ENCODE results near the gene C22orf23.

Gene C22orf23

GRCh38 chr22:37995460-37995859, 42.1 kb upstream of the C22orf23 start (continued):
- TF ChIP-seq ZNF580 (tag by site-specific recombination; IDR thresholded peaks at IDR 0.05) (no peak), SP7 (tag by site-specific recombination; IDR thresholded peaks at IDR 0.05) (no peak)

- ChIA-PET CTCF (interaction anchor here (0.6 to 1.2 kb wide), 3 partner anchors 29 to 178 kb away, joined by 3 to 4 read pairs (median 3); no protein-coding TSS in a partner anchor), POLR2A (interaction anchor here (0.6 kb wide), 1 partner anchor 35 kb away, joined by 4 read pairs; no protein-coding TSS in a partner anchor)
- H3K27ac ChIP-seq (ENCODE audit: extremely low read depth, low read depth, low read length) = no peak overlapping the region
- TF ChIP-seq ZNF211 (tag by site-specific recombination; IDR thresholded peaks at IDR 0.05; ENCODE audit: low read depth) = no peak
- no peak for TF ChIP-seq ZNF280C (tag by site-specific recombination; IDR thresholded peaks at IDR 0.05)
- TF ChIP-seq ZNF664 (tag by site-specific recombination; IDR thresholded peaks at IDR 0.05) = peak; percentile 60; the same call in 1 of the 2 replicates
- no peak for TF ChIP-seq ZNF324 (tag by site-specific recombination; IDR thresholded peaks at IDR 0.05)
- 0 out of 2 replicates have a peak, but pooled peaks have one; percentile 52 for TF ChIP-seq ZNF768 (tag by site-specific recombination; IDR thresholded peaks at IDR 0.05)
- TF ChIP-seq ZNF274 (IDR thresholded peaks at IDR 0.05; ENCODE audit: low read length) = no peak
- no peak for TF ChIP-seq ZNF274 (tag by site-specific recombination; IDR thresholded peaks at IDR 0.05; ENCODE audit: borderline replicate concordance)
- TF ChIP-seq ZNF623 (tag by site-specific recombination; IDR thresholded peaks at IDR 0.05) = no peak
- no peak for TF ChIP-seq ZNF692 (tag by site-specific recombination; IDR thresholded peaks at IDR 0.05)
- no peak for TF ChIP-seq PATZ1 (tag by site-specific recombination; IDR thresholded peaks at IDR 0.05)
- H3K4me3 ChIP-seq (ENCODE audit: low read depth, low read length) = no peak overlapping the region
- H3K36me3 ChIP-seq (ENCODE audit: control insufficient read depth in 2 of 2, insufficient read depth in 1 of 2, low read length in 2 of 2) = no peaks in the 10 kb centered on the region
- H3K9me3 ChIP-seq (ENCODE audit: control insufficient read depth, insufficient read depth, low read depth, low read length) = no peaks in the 10 kb centered on the region
- peaks cover 5% of the 10 kb centered on the region for H3K4me1 ChIP-seq (ENCODE audit: control insufficient read depth, insufficient read depth, low read length)
Measured at GRCh38 chr22:37994982-37995381, 41.6 kb upstream of the C22orf23 start.

- Histone ChIP-seq H3K9me3 (ENCODE audit: control insufficient read depth, insufficient read depth, low read depth, low read length) (no peaks in the 10 kb centered on the region), H3K4me1 (ENCODE audit: control insufficient read depth, insufficient read depth, low read length) (no peaks in the 10 kb centered on the region; the same call in 1 of the 2 replicates), H3K36me3 (ENCODE audit: control insufficient read depth in 2 of 2, insufficient read depth in 1 of 2, low read length in 2 of 2) (no peaks in the 10 kb centered on the region), H3K27ac (ENCODE audit: extremely low read depth, low read depth, low read length) (no peak overlapping the region), H3K4me3 (ENCODE audit: low read depth, low read length) (no peak overlapping the region)
- TF ChIP-seq ZBTB17 (tag by site-specific recombination; IDR thresholded peaks at IDR 0.05) = peak; percentile 36; the same call in 1 of the 2 replicates
- TF ChIP-seq ZNF324 (tag by site-specific recombination; IDR thresholded peaks at IDR 0.05) = no peak
- no peak for TF ChIP-seq SP2 (tag by site-specific recombination; IDR thresholded peaks at IDR 0.05)
- TF ChIP-seq INSM2 (tag by site-specific recombination; IDR thresholded peaks at IDR 0.05) = no peak
- CTCF ChIA-PET = interaction anchor here (0.7 to 1.2 kb wide), 2 partner anchors 9 to 28 kb away, joined by 4 read pairs; no protein-coding TSS in a partner anchor
- POLR2A ChIA-PET = no interaction called here
Measured at GRCh38 chr22:37994049-37994448, 40.6 kb upstream of the C22orf23 start.
